H9 (cell line): ENCODE measurements around the gene THBS4. TPM values are rescaled to one million over a fixed set of nuclear protein-coding genes. Genes with fewer than 3 reads are reported as not detected.

Experiments
- DNase-seq: peaks from one replicate; pipeline ENCODE4 v3.0.0-alpha.2; 2017
- H2AFZ ChIP-seq: one replicate; pipeline ENCODE4 v1.6.1; 2013; ENCODE audit warnings: mild to moderate bottlenecking, low read length, control low read depth, moderate library complexity
- H2AK5ac ChIP-seq: 2 replicates; pipeline ENCODE4 v1.6.1; 2013; ENCODE audit warnings: low read length, control low read depth, mixed read lengths; ENCODE audit not compliant: insufficient read length
- H2BK120ac ChIP-seq: one replicate; pipeline ENCODE4 v1.6.1; 2013; ENCODE audit warnings: low read depth, mild to moderate bottlenecking, low read length, control low read depth, inconsistent platforms; ENCODE audit not compliant: poor library complexity, severe bottlenecking
- H2BK12ac ChIP-seq: 2 replicates; pipeline ENCODE4 v1.6.1; 2013; ENCODE audit warnings: low read length, control low read depth, mixed read lengths, low read depth; ENCODE audit not compliant: insufficient read length
- H2BK15ac ChIP-seq: 2 replicates; pipeline ENCODE4 v1.6.1; 2013; ENCODE audit warnings: low read depth, low read length, control low read depth
- H2BK20ac ChIP-seq: one replicate; pipeline ENCODE4 v1.6.1; 2013; ENCODE audit warnings: low read depth, mild to moderate bottlenecking, low read length, control low read depth, inconsistent platforms; ENCODE audit not compliant: poor library complexity, severe bottlenecking
- H2BK5ac ChIP-seq: 2 replicates; pipeline ENCODE4 v1.6.1; 2013; ENCODE audit warnings: low read length, control low read depth, mixed read lengths; ENCODE audit not compliant: insufficient read length
- H3K14ac ChIP-seq: 2 replicates; pipeline ENCODE4 v1.6.1; 2013; ENCODE audit warnings: low read length, control low read depth; ENCODE audit not compliant: insufficient read depth
- H3K18ac ChIP-seq: 2 replicates; pipeline ENCODE4 v1.6.1; 2013; ENCODE audit warnings: low read depth, mild to moderate bottlenecking, mixed read lengths, low read length, control low read depth; ENCODE audit not compliant: insufficient read length
- H3K23ac ChIP-seq: 2 replicates; pipeline ENCODE4 v1.6.1; 2013; ENCODE audit warnings: low read length, control low read depth, mixed read lengths, low read depth; ENCODE audit not compliant: insufficient read length
- H3K23me2 ChIP-seq: 2 replicates; pipeline ENCODE4 v1.6.1; 2013; ENCODE audit warnings: low read depth, mild to moderate bottlenecking, mixed read lengths, low read length, control low read depth; ENCODE audit not compliant: insufficient read length, poor library complexity, severe bottlenecking
- H3K27ac ChIP-seq: 2 replicates; pipeline ENCODE4 v1.5.1; 2013; ENCODE audit warnings: low read length, control low read depth, mixed read lengths, low read depth; ENCODE audit not compliant: insufficient read length
- H3K27me3 ChIP-seq: 2 replicates; pipeline ENCODE4 v1.6.1; 2013; ENCODE audit warnings: low read length, control low read depth, inconsistent platforms; ENCODE audit not compliant: insufficient read depth
- H3K4ac ChIP-seq: 2 replicates; pipeline ENCODE4 v1.6.1; 2013; ENCODE audit warnings: low read depth, mild to moderate bottlenecking, control low read depth, inconsistent platforms, low read length, moderate library complexity
- H3K4me1 ChIP-seq: 2 replicates; pipeline ENCODE4 v1.6.1; 2013; ENCODE audit warnings: low read length, control low read depth, inconsistent platforms; ENCODE audit not compliant: insufficient read depth
- H3K4me2 ChIP-seq: 2 replicates; pipeline ENCODE4 v1.6.1; 2013; ENCODE audit warnings: low read length, control low read depth, mixed read lengths; ENCODE audit not compliant: insufficient read length, insufficient read depth
- H3K56ac ChIP-seq: 2 replicates; pipeline ENCODE4 v1.6.1; 2013; ENCODE audit warnings: low read depth, mild to moderate bottlenecking, mixed read lengths, low read length, control low read depth; ENCODE audit not compliant: insufficient read length
- H3K79me1 ChIP-seq: 2 replicates; pipeline ENCODE4 v1.6.1; 2013; ENCODE audit warnings: low read depth, mild to moderate bottlenecking, moderate library complexity, low read length, control low read depth, inconsistent platforms; ENCODE audit not compliant: insufficient read depth, poor library complexity, severe bottlenecking
- H3K79me2 ChIP-seq: 2 replicates; pipeline ENCODE4 v1.6.1; 2013; ENCODE audit warnings: low read length, control low read depth, inconsistent platforms; ENCODE audit not compliant: insufficient read depth
- H3K9ac ChIP-seq: 2 replicates; pipeline ENCODE4 v1.6.1; 2013; ENCODE audit warnings: low read length, control low read depth, mixed read lengths; ENCODE audit not compliant: insufficient read length; ENCODE audit errors: extremely low read depth
- H3K9me3 ChIP-seq: one replicate; pipeline ENCODE4 v1.6.1; 2013; ENCODE audit warnings: low read depth, low read length, inconsistent platforms; ENCODE audit not compliant: control insufficient read depth
- H3T11ph ChIP-seq: one replicate; pipeline ENCODE4 v1.6.1; 2013; ENCODE audit warnings: mild to moderate bottlenecking, low read length, control low read depth, inconsistent platforms
- H4K20me1 ChIP-seq: one replicate; pipeline ENCODE4 v1.6.1; 2013; ENCODE audit not compliant: control insufficient read depth, insufficient read length, insufficient read depth
- H4K5ac ChIP-seq: 2 replicates; pipeline ENCODE4 v1.6.1; 2013; ENCODE audit warnings: low read depth, mild to moderate bottlenecking, mixed read lengths, low read length, control low read depth; ENCODE audit not compliant: insufficient read length
- H4K8ac ChIP-seq: replicated peaks from 2 replicates; pipeline ENCODE4 v1.6.1; 2013; ENCODE audit warnings: low read length, control low read depth, mixed read lengths, low read depth; ENCODE audit not compliant: insufficient read length
- H4K91ac ChIP-seq: 2 replicates; pipeline ENCODE4 v1.6.1; 2013; ENCODE audit warnings: low read depth, mild to moderate bottlenecking, moderate library complexity, mixed read lengths, low read length, control low read depth; ENCODE audit not compliant: insufficient read length
- H3K27ac Mint-ChIP-seq, 3 experiments: 2 replicates in 2 of 3; 3 replicates in 1 of 3; pipeline ENCODE4 v1.8.0; 2020 to 2021; ENCODE audit warnings: mixed read lengths in 3 of 3, mild to moderate bottlenecking in 1 of 3, moderate library complexity in 1 of 3
- H3K27me3 Mint-ChIP-seq: 2 replicates; pipeline ENCODE4 v1.8.0; 2021; ENCODE audit warnings: low read depth, mild to moderate bottlenecking, moderate library complexity, mixed read lengths
- H3K36me3 Mint-ChIP-seq, 3 experiments: 2 replicates in 2 of 3; 3 replicates in 1 of 3; pipeline ENCODE4 v1.8.0; 2020 to 2021; ENCODE audit warnings: low read depth in 3 of 3, mixed read lengths in 3 of 3; ENCODE audit not compliant: insufficient read depth in 1 of 3
- H3K4me1 Mint-ChIP-seq, 2 experiments: 2 replicates each; pipeline ENCODE4 v1.8.0; 2020; ENCODE audit warnings: mixed read lengths in 2 of 2
- H3K4me3 Mint-ChIP-seq, 2 experiments: 2 replicates in 1 of 2; 3 replicates in 1 of 2; pipeline ENCODE4 v1.8.0; 2020 to 2021; ENCODE audit warnings: mild to moderate bottlenecking in 2 of 2, mixed read lengths in 2 of 2, moderate library complexity in 1 of 2
- H3K9me3 Mint-ChIP-seq, 2 experiments: 2 replicates in 1 of 2; 3 replicates in 1 of 2; pipeline ENCODE4 v1.8.0; 2020; ENCODE audit warnings: mild to moderate bottlenecking in 2 of 2, mixed read lengths in 2 of 2, moderate library complexity in 1 of 2
- total RNA-seq: library from RNA; stranded (reverse); gene quantifications from 2 replicates; pipeline ENCODE4 v1.2.1, GENCODE V29; 2021
- TF ChIP-seq, protein P1 (sequence below): fragments of 200-600 bp; sonication (generic); conservative IDR thresholded peaks from 3 replicates; pipeline ENCODE4 v1.8.0; 2021; ENCODE audit warnings: antibody characterized with exemption, mild to moderate bottlenecking

Gene THBS4
- total RNA-seq, 1 experiment from 2014 or later: 19.0 TPM

DNA sequence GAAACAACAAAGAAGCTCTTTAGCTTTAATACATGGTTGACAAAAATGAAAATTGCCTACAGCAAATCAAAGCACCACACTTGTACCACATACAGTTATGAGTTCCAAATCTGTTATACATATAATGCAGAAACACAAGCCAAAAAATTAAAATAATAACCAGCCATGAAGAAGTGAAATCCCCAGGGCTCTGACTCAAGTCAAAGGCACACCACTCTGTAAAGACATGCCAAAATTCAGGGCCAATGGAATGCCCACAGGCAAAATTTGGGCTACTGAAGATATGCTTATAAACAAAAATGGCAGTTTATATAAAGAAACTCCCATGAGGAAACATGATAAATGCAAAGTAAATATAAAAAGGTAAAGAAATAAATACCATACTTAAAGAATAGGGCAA, 29.0 kb downstream of the THBS4 start:
- Mint-ChIP-seq H3K4me1 (peaks cover 10 to 12% of the 10 kb centered on the region in 2 experiments), H3K9me3 (no peaks in the 10 kb centered on the region), H3K27ac (no peak overlapping the region), H3K27me3 (no peaks in the 10 kb centered on the region; the same call in 1 of the 2 replicates), H3K36me3 (peaks cover 0 to 4% (median 0%) of the 10 kb centered on the region in 3 experiments; a peak in 2 of 7 replicates), H3K4me3 (no peak overlapping the region)
- no peak overlapping the region for H3K14ac ChIP-seq
- no peak overlapping the region for H3K9ac ChIP-seq
- no peak overlapping the region for H3K18ac ChIP-seq
- H3K23me2 ChIP-seq: no peaks in the 10 kb centered on the region
- no peak overlapping the region for H2BK15ac ChIP-seq
- no peaks in the 10 kb centered on the region for H3K9me3 ChIP-seq
- H3K56ac ChIP-seq: no peak overlapping the region
- H2BK120ac ChIP-seq: no peak overlapping the region
- no peak overlapping the region for H2AK5ac ChIP-seq
- no peak overlapping the region for H3T11ph ChIP-seq
- no peak overlapping the region for H2AFZ ChIP-seq
- no peak overlapping the region for H4K91ac ChIP-seq
- H3K4me2 ChIP-seq: no peak overlapping the region
- no peak overlapping the region for H3K4ac ChIP-seq
- no peaks in the 10 kb centered on the region for H3K79me1 ChIP-seq
- H4K5ac ChIP-seq: no peak overlapping the region
- no peaks in the 10 kb centered on the region for H3K27me3 ChIP-seq
- no peak for DNase-seq
- no peak overlapping the region for H2BK12ac ChIP-seq
- H3K27ac ChIP-seq: no peak overlapping the region
- no peak overlapping the region for H2BK5ac ChIP-seq
- no peaks in the 10 kb centered on the region for H3K4me1 ChIP-seq
- H3K23ac ChIP-seq: no peak overlapping the region
- no peaks in the 10 kb centered on the region for H4K20me1 ChIP-seq
- no peaks in the 10 kb centered on the region for H3K79me2 ChIP-seq
- H2BK20ac ChIP-seq: no peak overlapping the region
- no peak overlapping the region for H4K8ac ChIP-seq
- TF ChIP-seq, protein P1, sequence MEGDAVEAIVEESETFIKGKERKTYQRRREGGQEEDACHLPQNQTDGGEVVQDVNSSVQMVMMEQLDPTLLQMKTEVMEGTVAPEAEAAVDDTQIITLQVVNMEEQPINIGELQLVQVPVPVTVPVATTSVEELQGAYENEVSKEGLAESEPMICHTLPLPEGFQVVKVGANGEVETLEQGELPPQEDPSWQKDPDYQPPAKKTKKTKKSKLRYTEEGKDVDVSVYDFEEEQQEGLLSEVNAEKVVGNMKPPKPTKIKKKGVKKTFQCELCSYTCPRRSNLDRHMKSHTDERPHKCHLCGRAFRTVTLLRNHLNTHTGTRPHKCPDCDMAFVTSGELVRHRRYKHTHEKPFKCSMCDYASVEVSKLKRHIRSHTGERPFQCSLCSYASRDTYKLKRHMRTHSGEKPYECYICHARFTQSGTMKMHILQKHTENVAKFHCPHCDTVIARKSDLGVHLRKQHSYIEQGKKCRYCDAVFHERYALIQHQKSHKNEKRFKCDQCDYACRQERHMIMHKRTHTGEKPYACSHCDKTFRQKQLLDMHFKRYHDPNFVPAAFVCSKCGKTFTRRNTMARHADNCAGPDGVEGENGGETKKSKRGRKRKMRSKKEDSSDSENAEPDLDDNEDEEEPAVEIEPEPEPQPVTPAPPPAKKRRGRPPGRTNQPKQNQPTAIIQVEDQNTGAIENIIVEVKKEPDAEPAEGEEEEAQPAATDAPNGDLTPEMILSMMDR: no peak
